T1000 (cell line): Measurements from ENCODE around the gene DDIT4.
"Not testable (repeated sequence)": the region's sequence is repeated elsewhere in the genome, so short reads cannot be mapped to it uniquely, and the experiment has no call there.

Source experiments
- DNase-seq: peaks from one replicate; lab custom pipeline; 2025; ENCODE audit warnings: mixed read lengths; lab: John Stamatoyannopoulos, UW

DDIT4 gene

DNA sequence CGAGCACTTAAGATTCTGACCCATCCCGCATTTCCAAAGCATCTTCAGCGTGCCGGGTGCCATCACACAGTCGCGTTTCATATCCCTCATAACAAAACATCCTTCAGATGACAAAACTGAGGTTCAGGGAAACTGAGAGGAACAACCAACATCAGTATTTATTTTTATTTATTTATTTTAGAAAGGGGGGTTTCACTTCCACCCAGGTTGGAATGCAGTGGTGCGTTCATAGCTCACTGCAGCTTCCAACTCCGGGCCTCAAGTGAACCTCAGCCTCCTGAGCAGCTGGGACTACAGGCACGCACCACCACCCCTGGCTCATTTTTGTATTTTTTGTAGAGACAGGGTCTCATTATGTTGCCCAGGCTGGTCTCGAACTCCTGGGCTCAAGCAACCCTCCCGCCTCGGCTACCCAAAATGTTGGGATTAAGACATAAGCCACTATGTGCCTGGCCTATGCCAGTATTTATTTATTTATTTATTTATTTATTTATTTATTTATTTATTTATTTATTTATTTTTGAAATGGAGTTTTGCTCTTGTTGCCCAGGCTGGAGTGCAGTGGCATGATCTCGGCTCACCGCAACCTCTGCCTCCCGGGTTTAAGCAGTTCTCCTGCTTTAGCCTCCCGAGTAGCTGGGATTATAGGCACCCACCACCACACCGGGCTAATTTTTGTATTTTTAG lies 24.4 kb upstream of the DDIT4 start:
- DNase-seq = not testable (repeated sequence)

DNA sequence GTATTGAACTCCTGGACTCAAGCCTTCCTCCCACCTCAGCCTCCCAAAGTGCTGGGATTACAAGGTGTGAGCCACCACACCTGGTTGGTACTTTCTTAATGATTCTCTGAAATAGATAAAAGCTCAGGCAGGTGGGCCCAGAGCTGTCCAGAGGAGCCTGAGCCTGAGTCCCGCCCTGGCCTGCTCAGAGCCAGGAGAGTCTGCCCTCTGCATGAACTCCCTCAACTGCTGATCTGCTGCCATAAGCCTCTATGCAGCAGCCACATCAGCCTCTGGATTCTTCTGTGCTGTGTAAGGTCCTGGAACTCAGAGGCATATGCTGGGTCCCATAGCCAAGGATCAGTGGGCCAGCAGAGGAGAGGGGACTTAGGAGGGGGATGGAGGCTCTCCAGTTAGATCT lies 23.1 kb upstream of the DDIT4 start:
- no peak for DNase-seq

DNA sequence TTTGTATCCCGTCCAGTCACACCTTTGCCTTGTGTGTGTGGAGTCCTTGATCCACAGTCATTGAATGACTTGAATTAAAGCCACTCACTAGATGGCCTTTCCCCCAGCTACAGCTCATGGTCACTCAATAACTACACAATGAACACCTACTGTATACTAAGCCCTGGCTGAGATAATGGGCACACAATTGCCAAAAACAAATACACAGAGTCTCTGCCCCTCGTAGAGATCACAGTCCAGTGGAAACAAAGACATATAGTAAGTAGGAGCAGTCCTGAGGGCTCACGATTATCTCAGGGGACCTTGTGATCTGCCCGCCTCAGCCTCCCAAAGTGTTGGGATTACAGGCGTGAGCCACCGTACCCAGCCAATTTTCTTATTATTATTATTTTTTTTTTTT lies 22.1 kb upstream of the DDIT4 start:
- no peak for DNase-seq

DNA sequence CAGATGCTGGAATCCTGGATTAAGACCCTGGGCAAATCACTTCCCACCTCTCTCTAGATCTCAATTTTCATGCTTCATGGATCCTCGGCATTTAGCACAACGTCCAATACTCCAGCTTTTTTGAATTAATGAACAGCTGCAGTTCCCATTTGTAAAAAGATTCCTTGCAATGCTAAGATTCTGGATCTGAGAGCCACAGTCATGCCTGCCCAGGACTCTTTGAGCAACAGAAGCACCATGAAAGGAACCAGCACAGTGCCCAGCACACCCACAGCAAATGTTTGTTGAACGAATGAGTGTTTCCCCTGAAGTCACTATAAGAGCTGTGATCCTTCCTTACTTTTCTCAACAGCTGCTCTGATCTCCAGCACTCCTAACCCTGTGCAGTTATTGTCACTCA lies 20.8 kb upstream of the DDIT4 start:
- no peak for DNase-seq

DNA sequence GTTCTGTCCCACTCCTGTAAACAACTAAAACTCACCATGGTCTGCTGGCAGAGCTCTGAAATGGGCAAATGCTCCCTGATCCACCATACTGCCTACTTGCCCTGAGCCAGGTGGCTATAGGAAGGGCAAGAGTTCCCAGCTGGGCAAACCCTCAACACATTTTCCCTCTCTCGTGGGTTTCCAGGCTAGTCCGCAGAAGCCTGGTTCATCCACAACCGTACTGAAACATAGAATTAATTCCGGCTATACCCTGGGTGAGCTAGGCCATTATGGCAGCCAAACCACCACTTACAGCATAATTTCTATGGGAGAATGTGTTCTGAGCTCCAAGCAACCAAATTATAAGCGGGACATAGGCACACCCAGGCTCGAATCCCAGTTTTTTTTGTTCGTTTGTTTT lies 20.1 kb upstream of the DDIT4 start:
- DNase-seq = no peak

DNA sequence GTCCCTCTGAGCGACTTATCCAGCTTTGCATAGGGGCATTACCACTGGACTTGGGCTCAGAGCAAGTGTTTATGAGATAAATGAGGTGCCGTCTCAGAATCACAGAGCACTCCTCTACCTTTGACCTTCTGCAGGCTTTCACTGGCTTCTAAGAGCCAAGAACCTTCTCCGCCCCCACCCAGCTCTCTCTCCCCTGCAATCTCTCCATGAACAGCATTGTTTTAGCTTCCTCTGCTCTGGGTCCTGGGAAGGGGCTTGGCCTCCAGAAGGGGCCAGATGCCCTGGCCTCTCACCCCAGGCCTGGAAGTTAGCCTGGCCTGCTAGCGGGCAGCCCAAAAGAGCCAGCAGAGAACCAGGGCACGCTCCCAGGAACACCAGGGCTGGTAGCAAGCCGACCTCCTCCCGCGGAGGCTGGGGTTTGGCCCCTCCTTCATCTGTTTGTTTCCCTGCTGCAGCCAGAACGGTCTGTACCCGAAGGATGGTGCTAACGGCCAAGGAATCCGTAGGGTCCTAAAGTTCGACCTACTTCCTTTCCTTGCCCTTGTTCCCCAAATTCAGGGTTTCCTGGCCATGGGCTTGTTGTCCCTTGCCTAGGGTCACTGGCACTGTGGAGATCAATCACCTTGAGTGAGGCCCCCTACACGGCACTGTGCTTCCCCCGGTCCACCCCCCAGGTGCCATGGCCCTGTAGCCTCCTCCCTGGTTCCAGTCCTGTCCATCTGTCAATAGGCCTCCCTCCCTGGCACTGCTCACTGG lies 18.7 kb upstream of the DDIT4 start:
- DNase-seq = peak; percentile 16

DNA sequence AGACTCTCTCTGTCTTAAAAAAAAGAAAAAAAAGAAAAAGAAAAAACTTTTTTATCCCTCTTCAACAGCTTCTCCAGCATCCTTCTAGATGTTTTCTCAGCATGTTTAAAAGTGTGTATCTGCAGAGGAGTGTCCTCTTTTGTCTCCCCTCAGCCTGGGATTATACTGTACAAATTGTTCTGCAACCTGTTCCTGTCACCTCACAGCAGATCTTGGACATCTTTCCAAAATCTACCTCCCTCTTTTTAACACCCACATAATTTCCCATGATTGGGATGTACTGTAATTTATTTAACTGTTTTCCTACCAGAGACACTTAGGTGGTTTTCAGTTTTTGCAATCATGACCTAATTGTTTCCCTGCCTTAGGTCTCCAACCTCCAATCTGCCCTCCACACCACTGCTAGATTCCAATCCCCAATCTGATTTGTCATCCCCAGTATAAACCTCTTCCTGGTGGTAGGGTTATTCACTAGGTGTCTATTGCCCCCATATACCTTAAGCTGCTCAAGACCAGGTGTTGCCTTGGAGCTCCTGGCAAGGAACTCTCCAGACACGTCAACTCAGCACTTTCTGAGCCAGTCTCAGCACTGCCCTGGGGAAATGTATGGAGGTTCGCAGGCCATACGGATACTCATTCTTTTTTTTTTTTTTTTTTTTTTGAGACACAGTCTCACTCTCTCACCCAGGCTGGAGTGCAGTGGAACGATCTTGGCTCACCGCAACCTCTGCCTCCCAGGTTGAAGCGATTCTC lies 17.6 kb upstream of the DDIT4 start:
- no peak for DNase-seq

DNA sequence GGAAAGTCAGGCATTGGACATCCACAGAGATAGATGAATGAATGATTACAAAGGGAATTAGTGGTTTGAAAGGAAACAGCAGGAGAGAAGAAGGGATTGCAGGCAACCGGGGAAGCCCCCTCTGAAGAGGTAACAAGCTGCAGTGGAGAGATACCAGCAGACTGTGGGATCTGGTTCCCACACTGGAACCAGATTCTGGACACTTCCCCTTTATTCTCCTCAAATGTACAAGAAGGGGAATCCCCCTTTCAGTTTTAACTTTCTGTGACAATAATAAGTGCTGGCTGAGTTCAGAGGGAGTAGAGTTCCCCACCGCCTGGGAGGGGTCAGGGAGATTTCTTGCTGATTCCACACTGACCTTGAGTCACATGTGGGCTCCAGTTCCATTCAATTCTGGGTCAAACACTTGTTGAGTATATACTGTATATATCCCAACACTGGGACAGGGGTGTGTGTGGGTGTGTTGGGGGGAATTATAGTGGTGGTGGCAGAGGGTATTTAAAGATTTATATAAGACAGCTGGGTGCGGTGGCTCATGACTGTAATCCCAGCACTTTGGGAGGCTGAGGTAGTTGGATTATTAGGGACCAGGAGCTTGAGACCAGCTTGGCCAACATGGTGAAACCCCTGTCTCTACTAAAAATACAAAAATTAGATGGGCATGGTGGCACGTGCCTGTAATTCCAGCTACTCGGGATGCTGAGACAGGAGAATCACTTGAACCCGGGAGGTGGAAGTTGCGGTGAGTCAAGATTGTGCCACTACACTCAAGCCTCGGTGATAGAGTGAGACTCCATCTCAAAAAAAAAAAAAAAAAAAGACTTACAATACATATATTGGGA lies 16.5 kb upstream of the DDIT4 start:
- DNase-seq = no peak

DNA sequence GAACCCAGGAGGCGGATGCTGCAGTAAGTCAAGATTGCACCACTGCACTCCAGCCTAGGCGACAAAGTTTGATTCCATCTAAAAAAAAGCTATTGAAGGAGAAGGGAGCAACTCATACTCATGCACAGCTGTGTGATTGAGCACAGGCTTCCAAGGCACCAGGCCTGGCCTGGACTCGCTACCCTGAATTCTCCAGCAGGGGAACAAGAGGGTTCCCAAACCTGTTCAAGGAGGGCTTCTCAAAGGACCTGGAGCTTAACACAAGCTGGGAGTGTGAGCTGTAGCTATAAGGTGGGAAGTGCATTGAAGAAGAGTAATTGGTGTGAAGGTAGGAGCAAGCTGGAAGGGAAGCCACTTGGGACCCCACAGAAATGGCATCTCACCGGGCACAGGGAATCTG lies 15.1 kb upstream of the DDIT4 start:
- DNase-seq = no peak

DNA sequence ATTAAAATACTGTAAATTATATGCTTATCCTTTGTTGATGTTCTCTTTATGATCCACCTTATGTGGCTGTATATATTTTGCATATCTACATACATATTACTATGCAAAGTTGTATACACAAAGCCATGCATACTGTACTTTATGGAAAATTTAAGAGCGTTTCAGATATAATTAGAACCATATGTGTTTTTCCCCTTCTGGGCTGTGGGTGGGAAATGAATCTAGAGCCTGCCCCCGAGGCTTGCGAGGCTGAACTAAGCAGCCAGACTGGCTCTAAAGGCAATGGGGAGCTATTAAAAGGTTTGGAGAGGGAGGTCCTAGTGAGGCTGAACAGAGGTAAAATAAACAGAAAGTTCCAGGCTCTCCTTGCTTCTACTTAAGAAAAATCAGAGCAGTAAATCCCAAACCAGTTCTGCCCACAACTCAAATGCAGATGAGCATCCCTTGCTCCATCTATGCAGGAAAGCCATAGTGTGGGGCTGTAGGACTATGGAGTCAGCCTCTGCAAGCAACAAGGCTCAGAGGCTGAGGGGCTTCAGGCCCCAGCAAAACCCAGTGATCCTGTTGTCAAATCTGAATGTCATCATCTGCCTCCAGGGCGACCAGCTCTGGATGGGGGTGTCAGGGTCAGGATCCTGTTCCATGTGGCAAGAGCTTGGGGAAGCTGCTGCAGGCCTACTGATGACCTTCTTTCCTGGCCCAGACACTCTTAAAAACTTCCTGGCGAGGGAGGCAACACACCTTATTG lies 14.1 kb upstream of the DDIT4 start:
- DNase-seq = no peak

DNA sequence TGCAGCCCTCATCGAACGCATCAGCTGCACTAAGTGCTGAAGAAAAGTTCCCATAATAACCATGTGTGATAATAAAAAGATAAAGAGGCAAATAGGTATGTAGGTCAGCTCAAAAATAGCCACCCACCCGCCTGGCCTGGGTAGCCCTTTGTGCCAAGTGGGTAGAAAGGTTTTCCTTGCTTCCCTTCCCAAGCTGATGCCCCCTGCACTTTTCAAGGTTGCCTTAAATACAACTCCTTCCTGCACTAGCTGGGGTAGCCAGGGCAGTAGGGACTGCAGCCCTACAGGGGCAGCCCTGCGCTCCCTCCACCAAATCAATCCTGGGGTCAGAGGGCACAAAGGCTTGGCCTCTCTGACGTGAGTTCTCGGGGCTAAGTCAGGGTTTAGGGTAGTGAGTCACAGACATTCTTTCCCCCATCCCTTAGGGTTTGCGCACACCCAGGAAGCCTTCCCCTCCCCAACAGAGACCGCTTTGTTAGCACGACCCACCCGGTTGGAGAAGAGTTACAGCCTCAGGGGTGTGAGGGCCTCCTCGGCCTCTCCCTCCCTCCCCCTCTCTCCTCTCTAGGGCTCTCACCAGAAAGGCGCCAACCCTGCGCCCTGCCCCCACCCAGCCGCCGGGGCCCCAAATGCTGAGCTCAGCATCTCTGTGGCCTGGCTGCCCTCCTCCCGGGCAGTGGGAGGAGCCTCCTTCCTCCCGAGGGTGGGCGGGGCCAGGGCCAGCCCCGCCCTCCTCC lies 13.3 kb upstream of the DDIT4 start:
- peak; percentile 92 for DNase-seq

DNA sequence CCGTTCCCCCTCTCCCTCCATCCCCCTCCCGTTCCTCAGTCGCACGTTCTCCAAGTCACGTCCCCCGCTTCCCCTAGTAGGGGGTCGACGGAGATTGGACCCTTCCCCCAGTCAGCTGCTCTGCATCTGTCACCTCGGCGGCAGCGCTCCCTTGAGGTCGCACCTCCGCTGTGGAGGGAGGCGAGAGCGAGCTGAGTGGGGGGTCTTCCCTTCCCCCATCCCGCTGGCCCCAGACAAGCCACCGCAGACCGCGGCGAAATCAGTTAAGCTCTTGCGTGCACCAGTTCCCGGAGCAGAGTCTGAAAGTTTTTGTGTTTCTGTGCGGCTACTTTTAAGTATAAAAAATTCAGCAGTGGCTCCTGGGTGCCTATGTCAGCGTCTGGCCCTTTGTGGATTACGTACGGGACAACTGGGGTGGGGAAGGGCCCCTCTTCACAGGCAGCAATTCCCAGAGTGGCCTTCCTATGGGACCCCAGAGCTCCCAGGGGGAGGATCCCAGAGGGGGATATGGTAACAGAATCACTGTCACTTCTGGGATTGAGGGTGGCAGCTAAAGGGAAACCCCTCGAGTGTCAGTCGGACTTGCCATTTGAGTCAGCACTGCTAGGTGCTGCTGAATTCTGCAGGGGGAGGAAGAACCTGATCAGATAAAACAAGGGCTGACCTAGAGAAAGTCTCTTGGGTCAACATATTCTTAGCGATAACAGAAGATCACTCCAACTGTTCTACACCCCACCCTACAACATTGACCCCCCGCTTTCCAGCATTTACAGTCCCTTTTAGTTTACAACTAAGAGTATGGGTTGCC lies 12.5 kb upstream of the DDIT4 start:
- DNase-seq = no peak

DNA sequence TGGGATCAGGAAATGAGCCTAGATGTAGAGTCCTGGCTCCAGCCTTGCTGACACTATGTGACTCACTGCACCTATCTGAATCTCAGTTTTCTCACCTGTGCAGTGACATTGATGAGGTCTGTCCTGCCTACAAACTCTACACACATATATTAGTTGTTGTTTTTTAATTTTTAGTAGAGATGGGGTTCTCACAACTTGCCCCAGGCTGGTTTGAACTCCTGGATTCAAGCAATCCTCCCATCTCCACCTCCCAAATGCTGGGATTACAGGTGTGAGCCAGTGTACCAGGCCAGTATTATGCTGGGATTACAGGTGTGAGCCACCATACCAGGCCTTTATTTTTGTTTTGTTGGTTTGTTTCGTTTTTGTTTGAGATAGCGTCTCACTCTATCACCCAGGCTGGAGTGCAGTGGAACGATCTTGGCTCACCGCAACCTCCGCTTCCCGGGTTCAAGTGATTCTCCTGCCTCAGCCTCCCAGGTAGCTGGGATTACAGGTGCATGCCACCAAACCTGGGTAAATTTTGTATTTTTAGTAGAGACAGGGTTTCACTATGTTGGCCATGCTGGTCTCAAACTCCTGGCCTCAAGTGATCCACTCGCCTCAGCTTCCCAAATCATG lies 11.8 kb upstream of the DDIT4 start:
- no peak for DNase-seq

DNA sequence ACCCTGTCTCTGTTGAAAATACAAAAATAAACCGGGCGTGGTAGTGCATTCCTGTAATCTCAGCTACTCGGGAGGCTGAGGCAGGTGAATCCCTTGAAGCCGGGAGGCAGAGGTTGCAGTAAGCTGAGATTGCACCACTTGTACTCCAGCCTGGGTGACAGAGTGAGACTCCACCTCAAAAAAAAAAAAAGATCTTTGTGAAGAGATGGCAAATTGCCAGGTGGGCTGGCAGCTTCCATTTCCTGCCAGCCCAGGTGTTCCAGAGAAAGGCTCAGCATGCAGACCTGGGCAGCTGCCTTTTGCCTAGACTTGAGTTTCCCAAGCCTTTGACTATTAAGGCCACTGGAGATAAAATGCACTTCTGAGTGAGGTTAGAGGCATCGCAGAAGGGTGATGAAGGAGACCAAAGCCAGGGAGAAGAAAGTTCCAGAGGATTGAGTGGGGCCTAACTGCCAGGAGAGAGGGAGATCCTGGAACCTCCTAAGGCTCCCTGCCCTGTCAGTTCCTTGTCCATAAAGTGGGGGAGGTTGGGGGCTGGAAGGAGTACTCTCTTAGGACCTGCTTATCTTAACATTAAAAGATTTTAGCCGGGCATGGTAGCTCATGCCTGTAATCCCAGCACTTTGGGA lies 10.0 kb upstream of the DDIT4 start:
- no peak for DNase-seq

DNA sequence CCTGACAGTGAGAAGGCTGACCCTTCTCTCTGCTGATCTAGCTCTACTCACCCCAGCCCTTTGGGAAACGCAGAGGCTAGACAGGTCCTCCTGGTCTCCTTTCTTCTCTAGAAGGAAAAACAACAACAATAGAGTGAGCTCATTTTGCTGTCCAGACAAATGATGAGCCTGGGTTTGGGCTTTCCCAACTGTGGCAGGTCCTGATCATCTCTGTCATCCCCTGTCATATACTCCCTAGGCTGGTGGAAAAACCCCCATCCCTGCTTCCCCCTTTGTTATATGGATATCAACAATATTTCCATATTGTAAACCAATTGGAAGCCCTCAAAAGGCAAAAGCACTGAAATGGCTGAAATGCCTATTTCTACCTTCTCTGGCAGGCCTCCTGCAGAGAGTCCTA lies 9.2 kb upstream of the DDIT4 start:
- DNase-seq = no peak

DNA sequence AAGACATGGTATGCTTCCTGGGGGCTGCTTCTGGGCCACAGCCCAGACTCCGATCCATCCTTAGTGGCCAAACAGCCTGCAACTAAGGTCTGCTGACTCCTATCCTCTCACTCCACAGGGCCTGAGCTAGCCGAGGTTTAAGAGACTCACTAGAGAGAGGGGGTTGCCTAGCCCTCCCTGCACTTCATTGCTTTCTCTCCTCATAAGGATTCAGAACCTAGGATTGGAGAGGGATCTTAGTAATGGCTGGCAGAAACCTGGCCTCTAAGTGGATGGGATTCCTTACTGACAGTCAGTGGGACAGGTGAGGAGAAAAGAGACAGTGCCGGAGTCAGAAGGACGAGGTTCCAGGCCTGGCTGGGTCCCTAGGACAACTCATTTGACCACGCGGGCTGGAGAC lies 8.2 kb upstream of the DDIT4 start:
- no peak for DNase-seq

DNA sequence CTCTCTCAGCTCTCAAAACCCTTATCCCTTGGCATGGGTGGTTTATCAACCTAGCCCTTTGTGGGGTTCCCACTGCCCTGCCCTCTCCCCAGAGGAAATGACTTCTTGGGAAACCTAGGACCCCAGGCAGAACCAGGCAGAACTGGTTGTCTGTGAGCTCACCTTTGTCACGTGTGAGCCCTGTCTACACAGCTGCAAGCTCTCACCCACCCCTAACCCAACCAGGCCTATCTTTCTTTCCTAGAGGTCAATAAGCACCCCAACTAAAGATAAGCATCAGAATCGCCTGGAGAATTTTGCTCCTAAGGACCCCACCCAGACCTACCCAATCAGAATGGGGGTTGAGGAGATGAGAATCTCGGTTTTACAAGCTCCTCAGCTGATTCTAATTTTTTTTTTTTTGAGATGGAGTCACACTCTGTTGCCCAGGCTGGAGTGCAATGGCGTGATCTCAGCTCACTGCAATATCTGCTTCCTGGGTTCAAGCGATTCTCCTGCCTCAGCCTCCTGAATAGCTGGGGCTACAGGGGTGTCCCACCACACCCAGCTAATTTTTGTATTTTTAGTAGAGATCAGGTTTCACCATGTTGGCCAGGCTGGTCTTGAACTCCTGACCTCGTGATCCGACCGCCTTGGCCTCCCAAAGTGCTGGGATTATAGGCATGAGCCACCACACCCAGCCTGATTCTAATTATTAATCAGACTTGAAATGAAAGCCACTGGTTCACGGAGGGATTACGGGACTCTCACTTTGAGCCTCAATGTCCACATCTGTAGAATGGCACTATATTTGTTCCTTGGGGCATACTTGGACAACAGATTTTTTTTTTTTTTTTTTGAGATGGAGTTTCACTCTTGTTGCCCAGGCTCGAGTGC lies 7.5 kb upstream of the DDIT4 start:
- no peak for DNase-seq

DNA sequence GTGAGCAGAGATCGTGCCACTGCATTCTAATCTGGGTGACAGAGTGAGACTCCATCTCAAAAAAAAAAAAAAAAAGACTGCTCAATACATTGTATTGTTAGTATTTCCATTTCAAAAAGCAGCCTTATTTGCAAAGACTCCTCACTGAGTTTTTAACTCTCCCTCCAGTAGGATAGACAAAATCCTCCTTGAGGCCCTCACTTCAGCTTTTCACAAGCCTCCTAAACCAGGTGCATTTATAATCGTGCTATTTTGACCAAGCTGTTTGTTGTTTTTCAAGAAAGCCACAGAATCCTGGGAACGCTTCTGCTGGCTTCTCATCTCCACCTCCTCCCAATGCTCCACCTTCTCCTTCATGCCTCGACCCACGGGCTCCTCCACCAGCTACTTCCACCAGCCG lies 6.3 kb upstream of the DDIT4 start:
- no peak for DNase-seq
